ENCODE data around the gene GFPT1.

The GFPT1 gene

DNA sequence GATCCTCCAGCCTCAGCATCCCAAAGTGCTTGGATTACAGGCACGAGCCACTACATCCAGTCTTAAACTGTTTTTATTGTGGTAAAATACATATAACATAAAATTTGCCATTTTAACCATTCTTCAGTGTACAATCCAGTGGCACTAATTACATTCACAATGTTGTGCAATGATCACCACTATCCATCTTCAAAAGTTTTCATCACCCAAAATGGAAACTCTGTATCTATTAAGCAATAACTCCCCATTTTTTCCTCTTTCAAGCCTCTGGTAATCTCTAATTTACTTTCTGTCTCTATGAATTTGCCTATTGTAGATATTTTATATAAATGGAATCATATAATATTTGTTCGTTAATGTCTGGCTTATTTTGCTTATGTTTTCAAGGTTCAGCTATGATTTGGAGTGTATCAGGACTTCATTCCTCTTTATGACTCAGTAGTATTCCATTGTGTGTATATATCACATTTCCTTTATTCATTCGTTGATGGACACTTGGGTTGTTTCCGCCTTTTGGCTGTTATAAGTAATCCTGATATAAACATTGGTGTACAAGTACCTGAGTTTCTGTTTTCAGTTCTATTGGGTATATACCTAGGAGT is 71.8 kb downstream of the GFPT1 start:
- no peak for DNase-seq

DNA sequence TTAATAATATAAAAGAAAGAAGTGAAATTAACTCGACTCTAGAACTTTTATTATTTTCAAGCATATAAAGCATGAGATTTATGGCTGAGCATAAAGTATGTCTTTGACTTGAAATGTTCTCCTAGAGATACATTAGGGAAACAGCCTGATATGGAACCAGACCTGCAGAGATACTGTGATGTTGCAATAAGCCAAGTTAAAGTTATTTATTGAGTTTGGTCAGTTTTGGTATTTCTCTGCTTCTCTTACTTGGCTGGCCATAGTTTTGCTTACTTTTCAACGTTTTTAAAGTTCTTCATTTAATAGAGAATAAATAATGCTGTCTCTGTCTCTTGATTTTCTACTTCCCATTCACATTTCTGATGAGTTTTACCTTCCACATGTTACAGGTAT is 76.0 kb downstream of the GFPT1 start:
- DNase-seq = no peak

DNA sequence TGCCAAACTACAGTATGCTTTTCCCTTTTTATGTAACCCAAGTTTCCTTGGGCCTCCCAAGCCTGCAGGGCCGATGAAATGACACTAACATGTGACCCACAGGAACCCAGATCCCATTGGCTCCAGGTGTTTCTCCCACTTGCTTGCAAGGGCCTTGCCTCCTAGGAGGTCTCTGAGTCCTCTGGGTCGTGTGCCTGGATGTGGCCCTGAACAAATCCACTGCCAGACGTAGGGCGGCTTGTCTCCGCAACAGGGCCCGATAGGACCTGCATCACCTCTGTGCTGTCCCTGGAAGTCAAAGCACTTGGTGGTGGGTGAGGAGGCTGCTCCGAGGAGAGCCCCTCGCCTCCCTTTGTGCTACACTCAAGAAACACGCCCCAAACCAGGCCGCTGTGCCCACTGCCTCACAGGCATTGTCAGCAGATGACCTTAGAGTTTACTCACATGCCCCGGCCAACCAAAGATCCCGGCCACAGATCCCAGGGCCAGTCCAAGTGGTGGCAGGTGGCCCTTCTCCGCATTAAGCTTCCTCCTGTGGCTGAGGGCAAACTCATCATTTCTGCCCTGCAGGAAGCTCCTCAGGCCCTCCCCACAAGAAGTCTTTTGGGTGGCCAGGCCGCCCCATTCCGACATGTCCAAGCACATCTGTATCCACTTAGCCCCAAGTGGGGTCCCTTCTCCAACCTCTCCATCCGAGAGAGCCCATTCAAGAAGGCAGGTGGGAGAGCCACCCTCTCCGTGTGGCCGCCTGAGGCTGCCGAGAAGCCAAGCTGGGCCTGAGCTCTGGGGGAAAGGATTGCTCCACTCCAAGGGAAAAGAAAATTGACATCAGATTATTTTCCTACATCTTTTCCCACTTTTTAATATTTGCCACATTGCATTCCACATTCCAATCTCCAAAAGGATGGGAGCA is 76.7 kb downstream of the GFPT1 start:
- DNase-seq = no peak

DNA sequence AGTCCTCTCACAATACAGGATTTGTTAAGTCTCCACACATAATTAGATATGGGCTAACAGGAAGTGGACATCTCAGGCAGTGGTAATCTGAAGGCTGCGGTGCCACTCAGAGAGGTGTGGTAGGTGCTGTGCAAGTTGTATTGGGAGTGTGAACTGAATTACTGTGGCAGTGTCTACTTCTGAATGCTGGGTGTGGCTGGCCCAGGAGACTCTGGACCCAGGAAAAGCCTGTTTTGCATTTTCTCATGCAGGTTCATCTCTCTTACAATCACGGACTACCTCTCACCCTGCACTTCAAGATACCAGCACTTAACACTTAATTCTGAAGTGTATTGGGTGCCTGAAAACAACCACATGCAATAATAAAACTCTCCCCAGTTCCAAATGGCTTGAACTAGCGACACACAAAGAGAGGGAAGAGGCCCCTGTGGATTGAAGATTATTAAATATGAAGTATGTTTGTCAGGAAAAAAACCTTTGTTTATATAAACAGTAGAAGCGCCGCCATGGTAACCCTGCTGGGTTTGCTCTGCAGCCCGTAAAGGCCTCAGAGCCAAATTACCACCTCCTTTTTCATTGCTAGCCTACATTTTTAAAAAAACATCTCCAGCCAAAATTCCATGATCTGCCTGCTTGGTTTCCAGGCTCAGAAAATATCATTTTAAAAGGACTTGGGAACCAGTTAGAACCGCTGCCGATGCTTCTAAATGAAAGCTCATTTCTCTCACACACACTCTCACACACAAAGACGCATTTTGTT is 77.5 kb downstream of the GFPT1 start:
- no peak for DNase-seq

DNA sequence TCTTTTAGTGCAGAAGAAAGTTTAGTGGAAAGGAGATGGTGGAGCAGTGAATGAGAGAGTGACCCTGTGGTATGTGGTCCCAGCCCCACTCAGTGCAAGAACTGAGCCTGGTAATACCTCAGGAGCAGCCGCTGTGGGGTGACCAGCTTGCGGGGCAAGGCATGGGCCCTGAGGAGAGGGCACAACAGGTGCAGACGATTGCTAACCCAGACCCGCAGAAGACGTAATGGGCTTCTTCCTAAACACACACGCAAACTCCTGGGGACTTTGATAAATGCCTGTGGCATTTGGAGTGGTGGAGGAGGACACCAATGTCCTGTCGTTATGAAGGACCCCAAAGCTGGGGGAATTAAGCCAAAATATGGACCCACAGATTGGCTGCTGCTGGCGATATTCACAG is 78.7 kb downstream of the GFPT1 start:
- no peak for DNase-seq

DNA sequence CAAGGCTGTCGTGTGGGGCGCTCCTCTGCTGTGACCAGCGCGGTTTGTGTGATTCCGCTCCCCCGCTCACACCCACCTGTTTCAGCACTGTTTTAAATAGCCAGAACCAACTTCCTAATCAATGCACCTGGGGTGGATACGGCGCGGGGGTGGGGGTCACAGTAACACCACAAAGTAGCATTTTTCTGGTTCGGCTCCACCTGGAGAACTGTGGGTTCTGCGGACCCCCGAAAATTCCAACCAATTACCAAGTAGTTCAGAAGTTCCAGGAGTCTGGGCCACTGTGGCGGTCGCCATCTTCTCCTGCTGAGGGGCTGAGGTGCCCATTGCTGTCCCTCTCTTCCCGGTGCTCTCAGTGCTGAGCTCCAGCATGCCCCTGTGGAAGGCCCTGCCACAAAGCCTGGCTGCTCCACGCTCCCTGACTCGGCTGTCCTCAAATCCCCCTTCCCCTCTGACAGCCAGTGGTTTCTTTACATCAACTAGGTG is 79.4 kb downstream of the GFPT1 start:
- DNase-seq = no peak

DNA sequence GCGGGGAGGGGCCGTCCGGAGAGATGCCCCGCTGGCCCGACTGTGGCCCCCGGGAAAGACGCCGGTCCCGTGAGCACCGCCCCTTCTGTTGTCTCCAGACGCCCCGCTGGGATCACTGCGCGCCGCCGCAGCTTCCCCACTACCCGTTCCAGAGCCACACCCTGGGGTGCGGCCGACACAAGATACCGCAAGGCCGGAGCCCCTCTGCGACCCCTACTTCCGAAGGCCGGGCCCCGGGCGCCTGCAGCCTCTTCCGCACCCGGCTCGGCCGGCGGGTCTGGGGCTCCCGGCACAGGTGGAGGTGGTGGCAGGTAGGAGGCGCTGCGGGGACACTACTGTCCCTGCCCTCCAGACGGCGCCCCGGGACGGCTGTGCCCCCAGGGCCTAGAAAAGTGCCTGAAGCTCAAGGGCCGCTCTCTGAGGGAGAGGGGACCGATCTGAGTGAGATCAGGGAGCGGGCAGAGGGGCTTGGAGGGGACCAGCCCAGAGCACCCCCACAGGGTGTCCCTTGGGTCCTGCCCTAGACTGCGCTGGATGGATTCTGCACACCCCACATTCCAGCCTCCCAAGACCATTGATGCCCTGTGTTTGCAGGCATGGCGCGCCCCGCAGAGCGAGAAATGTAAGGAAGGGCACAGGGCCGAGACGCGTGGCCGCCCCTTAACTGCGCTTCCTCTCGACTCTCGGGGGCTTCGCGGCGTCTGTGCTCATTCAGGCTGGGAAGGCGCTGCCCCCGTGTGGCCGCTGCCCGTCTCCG is 80.0 kb downstream of the GFPT1 start:
- DNase-seq = peak; percentile 88

DNA sequence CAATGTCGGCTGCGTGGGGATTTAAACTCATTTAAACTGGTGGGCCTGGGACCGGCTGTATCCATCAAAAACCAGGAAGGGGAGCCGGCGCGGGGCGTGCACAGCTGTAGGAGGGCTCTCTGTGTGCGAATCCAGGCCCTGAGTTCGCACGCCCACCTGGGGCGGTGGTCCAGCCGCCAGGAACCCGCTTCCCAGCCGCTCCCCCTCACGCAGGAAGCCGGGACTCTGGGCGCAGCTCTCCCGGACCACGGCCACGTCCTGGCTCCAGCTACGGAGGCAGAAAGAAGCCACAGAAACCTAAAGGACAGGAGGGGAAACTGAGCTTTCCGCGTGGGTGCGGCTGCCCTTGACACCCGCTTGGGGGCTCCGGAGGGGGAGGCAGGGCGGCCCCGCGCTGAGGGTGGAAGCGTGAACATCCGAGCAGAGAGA is 80.6 kb downstream of the GFPT1 start:
- DNase-seq = no peak

DNA sequence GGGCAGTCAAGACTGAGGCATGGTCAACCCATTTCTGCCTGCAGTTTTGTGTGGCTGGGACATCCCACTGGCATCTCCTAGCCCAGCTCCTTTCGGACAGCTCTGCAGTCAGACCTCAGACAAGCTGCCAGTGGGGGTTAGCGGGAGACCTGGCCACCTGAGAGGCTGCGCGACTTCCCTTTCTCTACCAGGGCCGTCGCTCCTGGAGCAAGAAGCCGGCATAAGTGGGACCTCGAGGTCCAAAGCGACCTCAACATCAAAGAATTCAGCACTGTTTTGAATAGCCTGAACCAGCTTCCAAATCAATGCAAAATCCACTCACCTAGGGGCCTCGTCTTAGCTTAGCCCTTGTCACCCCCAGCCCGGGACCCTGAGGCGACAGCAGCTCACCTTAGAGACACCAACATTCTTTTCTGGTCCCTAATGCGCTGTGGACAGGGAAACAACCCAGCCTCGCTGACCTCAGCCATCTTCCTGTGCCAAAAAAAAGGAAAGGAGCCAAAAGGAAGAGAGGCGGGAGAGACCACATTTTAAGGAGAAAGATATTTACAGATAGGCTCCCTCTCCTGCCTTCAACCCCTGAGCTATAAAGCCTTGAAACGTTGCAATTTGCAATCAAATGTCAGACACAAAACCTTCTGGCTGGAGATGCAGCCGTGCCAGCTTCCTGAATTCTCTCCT is 81.2 kb downstream of the GFPT1 start:
- DNase-seq = no peak

DNA sequence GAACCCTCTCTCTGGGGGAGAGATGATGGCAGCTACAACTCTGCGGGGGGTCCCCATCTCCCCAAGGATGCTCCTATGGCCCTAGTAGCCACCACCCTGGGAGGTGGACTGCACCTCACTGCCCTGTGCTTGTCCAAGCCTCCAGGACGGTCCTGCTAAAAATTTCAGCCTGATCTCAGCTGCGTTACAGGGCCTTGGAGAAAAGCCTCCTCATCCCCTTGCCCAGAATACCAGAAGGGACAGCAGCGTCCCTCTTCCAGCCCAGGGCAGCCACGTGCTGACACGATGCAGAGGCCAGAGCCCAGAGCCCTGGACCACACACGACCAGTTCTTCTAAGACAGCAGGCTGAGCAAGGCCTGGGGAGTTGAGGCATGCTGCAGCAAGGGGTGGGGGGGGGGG is 81.9 kb downstream of the GFPT1 start:
- no peak for DNase-seq

DNA sequence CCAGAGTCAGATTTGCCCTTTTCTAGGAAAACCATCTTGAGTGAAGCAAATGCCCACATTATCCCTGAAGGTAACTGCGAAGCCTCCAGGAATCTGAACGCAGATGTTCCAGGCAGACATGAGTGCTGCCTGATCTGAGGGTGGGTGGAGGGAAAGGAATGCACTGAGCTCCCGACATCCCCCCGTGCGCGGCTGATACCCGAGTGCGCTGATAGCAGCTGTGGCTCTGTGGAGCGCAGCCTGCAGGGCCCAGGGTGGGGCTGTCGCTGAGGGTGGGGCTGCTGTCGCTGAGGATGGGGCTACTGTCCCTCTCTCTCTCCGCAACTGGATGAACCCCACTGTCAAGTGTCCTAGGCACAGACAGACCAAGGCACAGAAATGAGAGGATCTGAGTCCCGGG is 82.4 kb downstream of the GFPT1 start:
- no peak for DNase-seq

DNA sequence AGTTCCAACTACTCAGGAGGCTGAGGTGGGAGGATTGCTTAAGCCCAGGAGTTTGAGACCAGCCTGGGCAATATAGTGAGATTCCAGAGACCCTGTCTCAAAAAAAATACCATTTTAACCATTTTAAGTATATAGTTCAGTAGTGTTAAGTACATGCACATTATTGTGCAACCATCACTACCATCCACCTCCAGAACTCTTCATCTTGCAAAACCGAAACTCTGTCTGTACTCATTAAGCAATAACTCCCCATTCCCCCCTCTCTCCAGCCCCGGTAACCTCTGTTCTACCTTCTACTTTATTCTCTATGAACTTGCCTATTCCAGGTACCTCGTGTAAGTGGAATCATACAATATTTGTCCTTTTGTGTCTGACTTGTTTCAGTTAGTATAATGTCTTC is 86.4 kb downstream of the GFPT1 start:
- DNase-seq = no peak

DNA sequence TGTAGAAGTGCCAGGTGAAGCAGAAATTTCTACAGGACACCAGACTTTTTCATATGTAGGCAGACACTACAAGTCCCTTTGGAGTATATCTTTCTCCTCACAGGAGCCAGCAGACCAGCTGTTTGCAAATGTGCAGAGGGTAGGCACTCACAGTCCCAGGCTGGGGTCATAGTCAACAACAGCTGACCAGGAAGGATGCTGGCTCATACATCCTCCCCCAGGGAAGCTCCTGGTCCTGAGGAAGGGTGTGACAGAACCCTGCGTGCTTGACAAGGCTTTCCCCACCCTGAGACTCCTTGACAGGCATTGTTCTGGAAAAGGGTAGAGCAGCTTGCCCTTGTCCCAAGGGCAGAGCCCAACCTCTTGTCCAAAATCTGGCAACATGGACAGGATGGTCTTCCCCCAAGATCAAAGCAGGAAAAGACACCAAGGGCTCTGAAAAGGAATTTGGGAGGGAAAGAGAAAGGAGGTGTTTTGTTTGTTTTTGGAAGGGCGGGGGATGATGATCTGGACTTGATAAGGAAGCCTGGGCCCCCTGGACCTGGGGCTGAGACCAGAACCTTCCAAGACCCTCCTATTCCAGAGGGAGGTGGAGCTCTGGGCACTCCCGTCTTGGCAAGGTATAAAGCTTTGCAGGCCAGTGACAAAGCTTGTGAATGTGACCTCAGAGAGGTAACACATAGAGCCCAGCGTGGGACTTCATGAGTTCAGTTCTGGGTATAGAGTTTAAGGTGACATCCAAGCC is 87.1 kb downstream of the GFPT1 start:
- no peak for DNase-seq

DNA sequence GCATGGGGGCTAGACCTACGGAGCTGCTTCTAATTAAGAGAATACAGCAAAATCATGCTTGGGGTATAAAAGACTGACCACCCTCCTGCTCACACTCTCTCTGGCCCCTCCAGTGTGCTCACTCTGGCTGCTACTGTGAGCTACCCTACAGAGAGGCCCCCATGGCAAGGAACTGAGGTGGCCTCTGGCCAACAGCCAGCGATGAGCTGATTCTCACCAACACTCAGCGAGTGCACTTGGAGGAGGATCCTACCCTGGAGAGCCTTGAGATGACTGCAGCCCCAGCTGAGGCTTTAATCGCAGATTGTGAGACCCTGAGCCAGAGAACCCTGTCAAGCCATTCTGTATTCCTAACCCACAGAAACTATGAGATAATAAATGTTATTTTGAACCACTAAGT is 88.2 kb downstream of the GFPT1 start:
- no peak for DNase-seq

DNA sequence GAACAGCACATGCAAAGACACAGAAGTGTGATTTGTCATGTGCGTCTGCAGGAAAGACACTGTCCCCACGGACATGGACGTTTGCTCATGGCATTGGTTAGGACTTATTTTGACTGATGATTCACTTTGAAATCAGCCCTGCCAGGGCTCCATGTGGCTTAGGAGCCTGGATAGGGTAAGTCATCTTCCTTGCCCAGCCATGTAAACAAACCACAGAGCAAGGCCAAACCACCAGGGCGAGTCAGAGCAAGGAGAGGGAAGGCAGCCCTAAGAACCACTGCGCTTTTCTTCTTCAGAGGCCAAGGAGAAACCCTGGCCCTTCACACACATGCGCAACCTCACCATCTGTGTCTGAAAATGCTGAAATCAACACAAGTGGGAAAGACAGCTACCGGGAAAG is 88.8 kb downstream of the GFPT1 start:
- no peak for DNase-seq

DNA sequence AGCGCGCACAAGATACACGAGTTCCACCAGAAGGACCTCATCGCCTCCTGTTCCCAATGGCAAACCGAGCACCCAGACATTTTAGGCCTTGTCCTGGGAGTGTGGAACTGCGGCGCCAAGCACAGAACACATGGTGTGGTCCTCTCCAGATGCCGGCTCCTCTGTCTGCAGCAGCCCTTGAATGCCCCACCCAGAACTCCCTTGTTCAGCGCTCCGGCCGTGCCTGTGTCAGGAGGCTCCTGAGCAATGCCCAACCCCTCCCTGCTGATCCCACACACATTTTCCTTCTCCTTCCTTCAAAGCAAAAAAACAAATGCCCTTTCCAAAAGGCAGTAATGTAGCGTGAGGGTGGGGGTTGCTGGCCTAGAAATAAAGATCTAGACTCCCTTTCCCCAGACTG is 89.8 kb downstream of the GFPT1 start:
- DNase-seq = no peak

DNA sequence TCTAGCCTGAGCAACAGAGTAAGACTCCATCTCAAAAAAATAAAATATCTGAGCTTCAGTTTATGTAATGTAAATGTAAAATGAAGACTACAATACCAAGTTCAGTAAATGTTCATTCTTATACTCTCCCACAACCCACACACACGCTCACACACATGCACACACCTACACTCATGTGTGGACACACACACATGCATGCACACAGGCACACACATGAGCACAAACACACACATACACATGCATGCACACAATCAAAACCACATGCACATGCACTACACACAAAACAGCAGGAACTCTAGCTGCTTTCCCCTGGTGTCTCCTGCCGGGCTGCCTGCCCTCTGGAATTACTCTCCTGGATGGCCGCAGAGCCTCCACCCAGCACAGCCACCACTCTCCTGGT is 90.6 kb downstream of the GFPT1 start:
- no peak for DNase-seq

DNA sequence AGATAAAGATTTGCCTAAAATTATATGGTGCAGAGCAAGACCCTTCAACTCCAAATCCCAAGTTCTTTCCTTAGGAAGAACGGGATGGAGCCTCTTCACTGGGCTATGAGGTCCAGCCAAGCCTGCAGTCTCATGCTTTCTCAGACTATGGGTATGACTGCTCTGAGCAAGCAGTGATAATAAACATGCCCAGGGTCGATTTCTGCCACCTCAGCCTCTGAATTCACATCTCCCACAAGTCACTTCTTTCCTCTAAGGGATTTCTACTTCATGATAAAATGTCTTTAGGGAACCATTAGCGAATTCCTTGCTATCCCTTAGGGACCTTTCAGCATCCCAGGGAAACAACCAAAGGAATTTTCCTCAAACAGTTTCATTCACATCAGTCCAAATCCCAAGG is 94.8 kb downstream of the GFPT1 start:
- DNase-seq = no peak

DNA sequence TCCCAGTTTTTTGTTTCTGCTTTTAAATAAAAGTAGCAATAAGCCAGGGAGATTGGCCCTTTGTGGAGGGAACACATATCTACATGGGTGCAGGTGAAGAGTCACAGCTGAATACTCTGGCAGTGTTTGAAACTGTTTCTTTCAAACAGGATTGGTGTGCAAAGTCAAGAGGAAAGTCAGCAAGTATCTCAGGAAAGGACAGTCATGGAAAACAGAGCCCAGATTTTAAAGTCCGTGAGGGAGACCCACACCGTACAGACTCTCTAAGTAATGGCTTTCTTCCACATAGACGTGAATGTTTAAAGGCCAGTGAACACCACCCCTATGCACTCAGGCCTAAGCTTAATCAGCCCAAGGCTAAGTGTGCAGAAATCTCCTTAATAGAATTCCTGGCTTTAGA is 95.3 kb downstream of the GFPT1 start:
- DNase-seq = no peak

DNA sequence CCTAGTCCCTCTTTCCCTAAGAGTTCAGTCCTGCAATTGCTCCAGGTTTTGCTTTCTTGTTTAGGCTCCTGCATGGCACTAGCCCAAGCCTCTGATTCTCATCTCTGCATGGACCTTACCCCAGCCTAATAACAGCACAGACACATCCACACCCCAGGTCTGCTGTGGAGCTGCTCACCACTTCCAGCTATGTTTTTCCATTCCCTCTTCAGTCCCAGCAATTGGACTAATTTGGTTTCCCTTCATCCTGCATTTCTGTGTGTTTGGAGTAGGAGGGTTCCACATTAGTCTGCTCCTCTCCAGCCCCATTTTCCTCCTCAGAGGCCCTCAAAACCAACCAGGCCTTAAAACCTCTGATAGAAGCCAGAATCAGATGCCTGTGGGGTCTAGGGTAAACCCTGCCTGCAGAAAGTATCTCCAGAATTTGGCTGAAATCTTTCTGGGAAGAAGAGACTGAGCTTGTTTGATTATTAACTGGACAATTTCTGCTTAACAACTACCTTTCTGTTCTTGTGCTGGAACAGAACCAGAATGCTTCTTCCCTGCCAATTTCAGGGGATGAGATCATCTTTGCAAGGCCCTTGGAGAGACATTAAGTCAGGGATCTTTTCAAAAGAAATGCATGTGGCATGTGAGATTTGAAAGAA is 95.9 kb downstream of the GFPT1 start:
- DNase-seq = no peak

DNA sequence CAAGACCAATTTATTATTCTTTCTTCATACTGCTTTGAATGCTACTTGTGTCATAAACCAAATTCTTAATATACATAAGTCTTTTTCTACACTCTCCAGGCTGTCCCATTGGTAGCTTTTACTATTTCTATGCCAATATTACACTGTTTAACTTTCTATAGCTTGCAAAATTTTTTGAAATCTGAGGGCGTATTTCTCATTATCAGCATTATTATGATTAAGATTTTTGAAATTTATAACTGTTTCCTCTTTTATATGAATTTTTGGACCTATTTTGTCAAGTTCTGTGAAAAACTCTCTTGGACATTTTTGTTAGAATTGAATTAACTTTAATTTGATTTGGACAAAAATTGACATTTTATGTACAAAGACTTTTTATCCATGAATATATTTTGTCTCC is 98.6 kb downstream of the GFPT1 start:
- no peak for DNase-seq

Measured in hematopoietic multipotent progenitor cell treated with erythropoietin and hydrocortisone succinate and interleukin-3 and kit ligand, for 6 days (in vitro differentiated cells).